GM21528 (cell line): ENCODE data around the gene SPATC1L.

ENCODE experiments used
- ATAC-seq: cut with Tn5 transposase; IDR thresholded peaks from one replicate; pipeline ENCODE4 v1.9.1; 2021; ENCODE audit warnings: mild to moderate bottlenecking, moderate library complexity; ENCODE audit not compliant: unreplicated experiment, low FRiP score

Gene SPATC1L

DNA sequence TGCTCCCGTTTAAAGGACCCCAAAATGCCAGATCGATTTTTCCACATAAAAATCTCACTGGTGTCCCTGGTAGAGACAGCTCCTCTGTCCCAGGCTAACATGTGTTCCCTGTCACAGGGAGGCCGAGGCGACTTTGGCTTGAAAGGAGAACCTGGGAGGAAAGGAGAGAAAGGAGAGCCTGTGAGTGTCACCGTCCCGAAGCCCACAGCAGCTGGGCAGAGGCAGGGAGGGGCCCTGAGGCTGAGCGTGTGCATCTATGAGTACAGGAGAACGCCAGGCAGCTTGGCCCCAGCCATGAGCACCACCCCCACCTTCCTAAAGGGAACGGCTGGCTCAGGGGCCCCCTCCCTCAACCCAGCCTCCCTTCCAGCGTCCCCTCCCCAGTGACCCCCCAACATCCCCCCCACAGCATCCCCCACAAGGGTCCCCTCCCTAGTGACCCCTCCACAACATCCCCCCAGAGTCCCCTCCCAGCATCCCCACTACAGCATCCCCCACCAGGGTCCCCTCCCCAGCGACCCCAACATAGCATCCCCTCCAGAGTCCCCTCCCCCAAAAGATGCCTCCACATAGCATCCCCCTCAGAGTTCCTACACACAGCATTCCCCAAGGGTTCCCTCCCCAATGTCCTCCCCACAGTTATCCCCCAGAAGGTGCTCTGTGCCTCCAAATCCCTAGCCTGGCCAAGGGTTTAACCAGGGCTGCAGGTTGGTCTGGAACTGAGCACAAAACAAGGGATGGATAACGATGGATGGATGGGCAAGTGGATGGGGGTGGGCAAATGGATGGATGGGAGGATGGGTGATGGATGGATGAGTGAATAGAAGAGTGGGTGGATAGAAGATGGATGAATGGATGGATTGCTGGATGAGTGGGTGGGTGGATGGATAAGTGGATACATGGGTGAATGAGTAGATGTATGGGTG lies 61.2 kb downstream of the SPATC1L start:
- no peak for ATAC-seq

DNA sequence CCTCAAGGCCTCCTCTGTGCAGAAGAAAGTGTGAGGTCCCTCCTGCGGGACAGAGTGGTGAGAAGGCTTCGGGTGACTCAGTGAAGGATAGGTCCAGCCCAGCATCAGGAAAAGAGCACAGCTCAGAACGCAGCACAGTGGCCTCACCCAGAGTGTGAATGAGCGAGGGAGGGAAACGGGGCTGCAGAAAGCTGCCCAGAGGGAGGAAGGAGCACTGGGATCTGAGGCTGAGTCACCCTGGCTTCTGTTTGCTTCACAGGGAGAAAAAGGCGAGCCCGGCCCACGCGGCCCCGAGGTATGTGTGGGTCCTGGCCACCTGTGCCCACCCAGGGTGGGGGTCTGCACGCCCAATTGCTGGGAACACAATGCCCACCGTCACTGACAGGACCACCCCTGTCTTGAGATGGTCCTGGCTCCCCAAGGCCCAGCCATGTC lies 62.0 kb downstream of the SPATC1L start:
- ATAC-seq: no peak

DNA sequence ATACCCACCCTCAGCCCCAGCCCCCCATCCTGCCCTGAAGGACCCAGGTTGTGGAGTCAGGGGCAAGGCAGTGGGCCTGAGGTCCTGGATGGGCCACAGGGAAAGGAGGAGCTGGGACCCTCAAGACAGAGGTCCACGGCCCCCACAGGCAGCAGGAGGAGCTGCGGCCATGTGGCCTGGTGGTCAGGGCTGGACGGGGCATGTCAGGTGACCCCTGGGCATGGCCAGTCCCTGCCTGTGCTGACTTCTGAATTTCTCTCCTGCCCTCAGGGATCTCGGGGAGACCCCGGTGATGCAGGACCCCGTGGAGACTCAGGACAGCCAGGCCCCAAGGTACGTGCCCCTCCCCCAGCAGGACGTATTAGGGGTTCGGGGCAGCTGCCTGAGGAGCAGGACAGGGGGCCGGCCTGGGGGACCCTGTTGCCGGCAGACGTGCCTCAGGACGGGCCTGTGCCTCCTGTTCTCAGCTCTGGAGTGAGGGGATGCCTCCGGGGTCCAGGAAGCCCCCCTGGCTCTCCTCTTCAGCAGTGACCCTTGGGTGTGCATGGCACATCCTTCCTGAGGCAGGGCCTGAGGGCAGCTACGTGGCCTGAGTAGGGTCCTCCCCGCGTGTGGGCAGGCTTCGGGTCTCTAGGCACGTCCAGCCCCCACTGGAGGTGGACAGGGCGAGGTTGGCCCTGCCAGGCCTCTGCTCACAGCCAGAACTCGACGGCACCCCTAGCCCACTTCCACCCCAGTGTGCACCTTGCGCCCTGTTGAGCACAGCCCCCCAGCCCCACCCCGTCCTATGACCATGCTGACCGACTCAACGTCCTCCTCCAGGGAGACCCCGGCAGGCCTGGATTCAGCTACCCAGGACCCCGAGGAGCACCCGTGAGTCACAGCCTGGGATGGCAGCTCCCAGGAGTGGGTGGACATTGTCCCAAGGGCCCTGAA lies 62.7 kb downstream of the SPATC1L start:
- no peak for ATAC-seq

DNA sequence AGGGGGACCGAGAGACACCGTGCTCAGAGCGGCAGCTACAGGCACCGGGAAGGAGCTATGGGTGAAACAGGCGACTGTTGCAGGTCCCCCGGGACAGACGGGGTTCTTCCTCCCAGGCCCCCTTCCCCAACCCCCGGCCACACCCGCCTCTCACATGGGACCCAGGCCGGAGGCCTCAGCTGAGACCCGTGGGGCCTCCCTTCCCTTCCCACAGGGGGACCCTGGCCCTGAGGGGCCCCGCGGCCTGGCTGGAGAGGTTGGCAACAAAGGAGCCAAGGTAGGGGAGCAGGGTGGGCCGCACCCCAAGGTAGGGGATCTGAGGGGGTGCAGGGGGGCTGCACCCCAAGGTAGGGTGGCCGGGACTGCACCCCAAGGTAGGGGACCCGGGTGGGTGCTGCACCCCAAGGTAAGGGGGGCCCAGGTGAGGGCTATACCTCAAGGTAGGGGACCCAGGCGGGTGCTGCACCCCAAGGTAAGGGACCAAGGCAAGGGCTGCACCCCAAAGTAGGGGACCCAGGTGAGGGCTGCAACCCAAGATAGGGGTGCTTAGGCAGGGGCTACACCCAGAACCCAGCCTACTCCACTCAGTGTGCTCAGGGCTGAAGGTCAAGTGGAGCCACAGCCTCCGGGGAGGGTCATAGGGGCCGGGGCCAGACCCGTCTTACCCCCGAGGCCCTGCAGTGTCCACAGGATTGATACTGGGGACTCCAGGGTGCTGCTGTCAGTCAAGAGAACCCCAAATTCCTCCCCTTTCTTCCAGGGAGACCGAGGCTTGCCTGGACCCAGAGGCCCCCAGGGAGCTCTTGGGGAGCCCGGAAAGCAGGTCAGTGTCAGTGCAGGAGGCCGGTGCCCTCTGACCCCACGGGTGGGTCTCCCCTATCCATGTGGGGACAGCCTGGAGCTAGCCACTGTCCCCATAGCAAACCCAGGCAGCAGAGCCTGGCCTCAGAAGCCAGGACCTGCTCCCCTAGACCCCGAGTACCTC lies 63.7 kb downstream of the SPATC1L start:
- ATAC-seq: no peak

DNA sequence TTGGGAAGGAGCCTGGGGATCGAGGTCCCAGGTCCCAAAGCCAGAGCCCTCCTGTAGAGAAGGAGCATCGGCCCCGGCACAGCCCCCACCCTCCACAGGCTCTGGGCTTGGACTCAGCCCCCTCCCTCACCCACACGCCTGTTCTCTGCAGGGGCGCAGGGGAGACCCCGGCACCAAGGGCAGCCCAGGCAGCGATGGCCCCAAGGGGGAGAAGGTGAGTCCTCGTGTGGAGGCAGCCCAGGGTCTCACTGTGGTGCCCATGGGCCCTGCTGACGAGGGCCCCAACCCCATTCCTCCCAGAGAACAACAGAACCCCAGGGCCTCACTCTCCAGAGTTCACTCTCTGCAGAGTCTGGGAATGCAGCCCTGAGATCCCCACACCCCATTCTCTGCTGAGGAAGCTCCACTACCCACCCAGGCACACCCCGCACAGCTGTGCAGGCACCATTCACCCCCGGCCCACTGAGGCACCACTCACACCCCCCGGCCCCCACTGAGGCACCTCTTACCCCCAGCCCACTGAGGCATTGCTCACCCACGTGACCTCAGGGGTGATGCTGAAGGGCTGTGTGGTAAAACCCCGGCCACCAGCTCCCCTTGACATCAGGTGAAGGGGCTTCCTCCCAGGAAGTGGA lies 64.5 kb downstream of the SPATC1L start:
- no peak for ATAC-seq

DNA sequence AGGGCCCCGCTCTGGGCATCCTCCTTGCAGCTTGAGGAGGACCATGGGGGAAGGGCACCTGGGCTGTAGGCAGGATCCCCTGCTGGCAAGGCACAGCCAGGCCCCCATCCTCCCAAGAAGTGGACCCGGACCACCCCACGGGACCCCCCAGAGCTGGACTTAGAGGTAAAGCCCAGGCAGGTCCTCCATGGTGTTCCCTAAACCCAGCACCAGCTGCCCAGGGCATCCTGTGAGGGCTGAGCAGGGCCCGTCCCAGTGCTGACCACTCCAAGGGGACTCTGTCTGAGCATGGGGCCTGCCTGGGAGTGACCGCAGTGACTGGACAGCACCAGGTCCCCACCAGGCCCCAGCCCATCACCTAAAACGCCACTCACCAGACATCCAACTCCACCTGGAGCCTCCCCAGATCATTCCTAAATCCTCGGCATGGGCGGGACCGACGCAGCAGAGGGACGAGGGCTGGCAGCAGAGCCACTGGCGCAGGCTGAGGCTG lies 65.1 kb downstream of the SPATC1L start:
- no peak for ATAC-seq

DNA sequence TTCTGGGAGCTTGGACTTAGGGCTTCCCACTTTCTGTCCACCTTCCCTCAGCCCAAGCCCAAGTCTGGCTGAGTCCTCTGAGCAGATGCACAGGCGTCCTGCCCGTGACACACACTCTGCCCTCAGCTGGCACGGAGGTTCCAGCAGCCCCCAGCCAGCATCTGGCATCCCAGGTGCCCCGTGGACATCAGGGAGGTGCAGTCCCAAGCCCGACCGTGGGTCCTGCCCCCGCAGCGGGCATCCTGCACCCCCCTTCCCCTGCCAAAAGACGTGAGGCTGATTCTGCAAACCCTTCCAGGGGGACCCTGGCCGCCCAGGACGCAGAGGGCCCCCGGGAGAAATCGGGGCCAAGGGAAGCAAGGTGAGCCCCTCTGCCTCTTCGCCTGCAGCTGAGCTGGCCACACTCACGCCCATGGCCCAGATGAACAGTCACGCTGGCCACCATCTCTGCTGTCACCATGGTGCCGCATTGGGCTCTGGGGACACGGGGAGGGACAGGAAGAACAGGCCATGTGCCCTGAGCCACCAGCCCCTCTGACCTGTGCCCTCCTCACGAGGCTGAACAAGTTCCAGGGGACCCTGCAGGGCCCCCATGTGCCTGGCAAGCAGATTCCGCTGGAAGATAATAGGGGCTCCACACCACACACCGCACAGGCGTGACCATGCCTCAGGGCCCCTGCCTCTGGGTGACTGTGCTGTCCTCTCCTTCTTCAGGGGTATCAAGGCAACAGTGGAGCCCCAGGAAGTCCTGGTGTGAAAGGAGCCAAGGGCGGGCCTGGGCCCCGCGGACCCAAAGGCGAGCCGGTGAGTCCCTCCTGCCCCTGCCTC lies 65.7 kb downstream of the SPATC1L start:
- ATAC-seq: no peak

DNA sequence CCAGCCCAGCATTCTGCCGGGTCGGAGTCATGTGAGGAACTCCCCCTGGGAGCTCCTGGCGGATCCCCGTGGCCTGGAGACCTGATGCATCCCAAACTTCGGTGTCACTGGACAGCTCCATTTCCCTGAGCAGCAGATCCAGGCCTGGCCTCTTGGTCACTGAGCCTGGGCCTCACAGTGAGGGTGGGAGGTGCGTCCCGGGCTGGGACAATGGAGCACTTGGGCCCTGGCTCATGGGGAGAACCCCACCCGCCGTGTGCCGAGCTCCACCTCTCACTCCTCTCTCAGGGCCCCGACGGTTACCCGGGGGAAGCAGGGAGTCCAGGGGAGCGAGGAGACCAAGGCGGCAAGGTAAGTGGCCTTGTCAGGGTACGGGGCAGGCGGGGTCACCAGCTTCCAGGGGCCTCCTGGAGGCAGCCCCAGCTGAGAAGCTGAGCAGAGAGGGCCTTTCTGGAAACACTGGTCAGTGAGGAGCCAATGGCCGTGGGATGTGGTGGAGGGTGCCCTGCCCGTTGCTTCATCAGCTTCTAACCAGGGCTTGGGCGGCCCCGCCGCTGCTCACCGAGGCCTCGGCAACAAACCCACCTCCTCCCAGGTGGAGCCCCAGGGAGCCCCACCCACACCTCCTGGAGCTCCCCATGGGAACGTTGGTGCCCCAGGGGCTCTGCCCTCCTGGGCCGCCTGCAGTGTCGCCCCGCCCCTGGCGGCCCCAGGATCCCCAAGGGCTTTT lies 66.5 kb downstream of the SPATC1L start:
- ATAC-seq: no peak

DNA sequence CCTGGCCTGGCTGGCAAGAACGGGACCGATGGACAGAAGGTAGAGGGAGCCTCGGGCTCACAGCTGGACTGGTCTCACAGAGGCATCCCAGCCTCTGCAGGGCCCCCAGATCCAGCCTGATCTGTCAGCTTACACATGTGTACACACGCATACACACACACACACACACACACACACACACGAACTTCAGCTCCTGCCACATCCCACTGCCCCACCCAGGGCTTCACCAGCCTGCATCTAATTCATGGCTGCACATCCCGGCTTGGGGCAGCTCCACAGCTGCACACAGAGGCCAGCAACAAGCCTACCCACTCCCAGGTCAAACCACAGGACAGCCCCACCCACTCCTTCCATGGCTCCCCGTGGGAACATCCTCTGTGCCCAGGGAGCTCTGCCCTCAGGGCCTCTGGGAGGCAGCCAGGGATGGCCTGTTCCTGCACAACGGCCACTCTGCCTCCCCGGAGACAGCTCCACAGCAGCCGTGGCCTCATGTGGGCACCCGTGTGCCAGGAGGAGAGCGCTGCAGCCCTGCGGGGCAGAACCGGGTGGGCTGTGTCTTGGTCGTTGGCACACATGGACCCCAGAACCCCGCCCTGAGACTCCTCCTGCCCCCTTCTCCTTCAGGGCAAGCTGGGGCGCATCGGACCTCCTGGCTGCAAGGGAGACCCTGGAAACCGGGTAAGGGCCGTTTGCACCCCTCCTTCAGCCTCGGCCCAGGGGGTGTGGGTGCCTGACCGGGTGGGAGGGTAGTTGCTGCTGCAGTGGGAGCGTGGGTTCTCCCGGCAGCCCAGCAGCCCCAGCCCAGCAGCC lies 67.3 kb downstream of the SPATC1L start:
- ATAC-seq: no peak

DNA sequence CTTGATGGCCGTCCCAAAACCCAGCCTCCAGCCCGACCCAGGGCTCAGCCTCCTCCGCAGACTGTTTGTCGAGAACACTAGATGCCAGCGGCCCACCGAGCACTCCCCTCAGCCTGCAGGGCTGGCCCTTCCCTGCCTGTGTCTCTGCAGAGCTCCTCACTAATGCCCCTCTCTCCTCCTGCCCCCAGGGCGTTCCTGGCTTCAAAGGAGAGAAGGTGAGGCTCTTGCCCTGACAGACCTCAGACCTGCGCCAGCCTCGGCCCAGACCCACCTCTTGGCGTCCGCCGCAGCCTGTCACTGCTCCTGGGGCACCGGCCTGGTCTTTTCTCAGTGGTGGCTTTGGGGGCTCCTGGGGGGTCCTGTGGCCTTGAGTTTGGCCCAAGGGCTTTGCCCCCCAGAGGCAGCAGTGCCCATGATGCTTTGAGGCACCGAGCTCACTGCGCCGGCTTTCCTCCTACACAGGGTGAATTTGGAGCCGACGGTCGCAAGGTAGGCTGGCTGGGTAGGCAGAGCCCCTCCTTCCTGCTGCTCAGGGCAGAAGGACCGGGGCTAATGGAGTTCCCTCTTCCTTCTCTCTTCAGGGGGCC lies 68.0 kb downstream of the SPATC1L start:
- no peak for ATAC-seq

DNA sequence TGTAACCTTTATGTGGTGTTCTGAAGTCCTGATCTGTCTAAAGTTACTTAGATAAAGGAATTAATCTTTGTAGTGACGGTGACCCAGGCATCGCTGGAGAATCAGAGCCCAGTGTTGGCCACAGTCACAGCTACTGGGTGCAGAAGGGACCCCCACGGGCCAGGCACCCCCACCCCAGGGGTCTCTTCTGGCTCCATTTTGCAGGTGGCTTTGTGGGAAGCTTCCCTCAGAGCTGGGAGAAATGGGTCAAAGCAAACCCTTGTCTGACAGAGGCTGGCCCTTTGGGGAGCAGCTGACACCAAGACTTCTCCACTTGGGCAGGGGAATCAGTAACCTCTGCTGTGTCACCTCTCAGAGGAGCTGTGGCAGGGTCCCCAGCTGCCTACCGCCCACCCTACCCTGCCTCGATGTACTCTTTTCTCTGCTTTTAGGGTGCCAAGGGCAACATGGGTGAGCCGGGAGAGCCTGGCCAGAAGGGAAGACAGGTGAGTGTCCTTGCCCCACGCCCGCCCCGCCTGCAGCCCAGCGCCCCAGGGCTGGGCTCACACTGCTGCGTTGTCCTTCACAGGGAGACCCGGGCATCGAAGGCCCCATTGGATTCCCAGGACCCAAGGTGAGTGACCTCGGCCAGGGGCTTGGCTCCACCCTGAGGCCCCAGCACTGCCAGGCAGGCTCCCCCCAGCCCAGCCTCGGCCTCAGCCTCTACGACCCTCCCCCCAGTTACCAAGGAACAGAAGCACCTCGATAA lies 68.6 kb downstream of the SPATC1L start:
- no peak for ATAC-seq

DNA sequence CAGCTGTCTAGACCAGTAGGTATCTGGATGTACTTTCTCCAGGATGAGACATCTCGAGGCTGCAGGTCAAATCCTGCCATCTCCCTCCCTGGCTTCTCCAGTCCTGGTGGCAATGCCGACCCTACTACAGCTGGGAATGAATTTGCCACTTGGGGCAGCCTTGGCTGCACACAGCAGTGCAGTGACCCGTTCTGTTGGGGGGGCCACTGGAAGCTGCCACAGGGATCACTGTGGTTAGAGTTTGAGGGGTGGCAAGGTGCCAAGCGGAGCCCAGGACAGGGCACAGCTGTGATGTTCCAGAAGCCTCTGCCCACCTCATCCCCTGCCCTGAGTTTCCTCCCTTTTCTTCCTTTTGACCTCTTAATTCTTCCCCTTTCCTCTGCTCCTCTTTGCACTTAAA lies 69.3 kb downstream of the SPATC1L start:
- no peak for ATAC-seq

DNA sequence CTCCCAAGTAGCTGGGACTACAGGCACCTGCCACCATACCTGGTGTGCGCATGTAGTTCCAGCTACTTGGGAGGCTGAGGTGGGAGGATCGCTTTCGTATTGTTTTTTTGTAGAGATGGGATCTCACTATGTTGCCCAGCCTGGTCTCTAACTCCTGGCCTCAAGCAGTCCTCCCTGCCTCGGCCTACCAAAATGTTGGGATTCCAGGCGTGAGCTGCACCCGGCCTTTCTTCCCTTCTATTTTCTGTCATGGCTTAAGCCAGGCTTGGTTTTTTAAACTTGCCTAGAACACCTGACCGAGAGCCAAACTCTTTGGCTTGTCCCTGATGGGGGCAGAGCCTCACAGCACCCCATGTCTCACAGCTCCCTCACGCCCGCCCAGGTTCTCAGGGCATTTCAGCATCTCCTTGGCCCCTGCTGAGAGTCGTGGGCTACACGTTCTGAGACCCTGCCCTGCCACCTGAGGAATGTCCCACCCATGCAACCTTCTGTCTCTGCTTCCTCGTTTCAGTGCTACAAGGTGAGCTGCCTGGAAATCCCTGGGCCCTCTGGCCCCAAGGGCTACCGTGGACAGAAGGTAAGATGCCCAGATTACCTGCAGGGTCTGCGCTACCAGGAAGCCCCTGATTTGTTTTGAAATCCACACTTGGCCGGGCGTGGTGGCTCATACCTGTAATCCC lies 70.6 kb downstream of the SPATC1L start:
- ATAC-seq: no peak

DNA sequence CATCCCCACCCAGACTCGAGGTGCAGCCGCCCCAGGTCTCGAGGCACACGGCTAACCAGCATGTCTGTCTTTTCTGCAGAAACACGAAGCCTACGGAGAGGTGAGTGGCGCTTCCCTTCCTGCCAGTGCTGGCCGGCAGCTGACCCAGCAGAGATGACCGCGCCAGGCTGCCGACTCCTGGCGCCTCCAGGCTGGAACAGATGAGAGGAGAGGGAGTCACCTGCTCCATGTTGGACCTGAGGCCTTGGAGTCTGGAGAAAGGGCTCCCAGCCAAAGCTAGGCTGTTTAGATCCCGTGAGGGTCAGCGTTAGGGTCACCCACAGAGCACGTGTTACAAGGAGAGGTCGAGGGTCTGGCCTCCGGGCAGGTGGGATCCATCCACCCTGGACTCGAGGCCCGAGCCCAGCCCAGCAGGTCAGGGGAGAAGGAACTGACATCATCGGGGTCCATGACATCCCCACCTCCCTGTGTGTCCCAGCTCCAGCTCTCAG lies 71.5 kb downstream of the SPATC1L start:
- no peak for ATAC-seq
